Stimulated activated naive CD4-positive, alpha-beta T cell (primary cell): ENCODE results near the gene TMEM91.
"Not testable (repeated sequence)": the region's sequence is repeated elsewhere in the genome, so short reads cannot be mapped to it uniquely, and the experiment has no call there.

Experiments used
- DNase-seq, 6 experiments: peaks; one replicate each; lab custom pipeline; 2025; lab: John Stamatoyannopoulos, UW

The TMEM91 gene

DNA sequence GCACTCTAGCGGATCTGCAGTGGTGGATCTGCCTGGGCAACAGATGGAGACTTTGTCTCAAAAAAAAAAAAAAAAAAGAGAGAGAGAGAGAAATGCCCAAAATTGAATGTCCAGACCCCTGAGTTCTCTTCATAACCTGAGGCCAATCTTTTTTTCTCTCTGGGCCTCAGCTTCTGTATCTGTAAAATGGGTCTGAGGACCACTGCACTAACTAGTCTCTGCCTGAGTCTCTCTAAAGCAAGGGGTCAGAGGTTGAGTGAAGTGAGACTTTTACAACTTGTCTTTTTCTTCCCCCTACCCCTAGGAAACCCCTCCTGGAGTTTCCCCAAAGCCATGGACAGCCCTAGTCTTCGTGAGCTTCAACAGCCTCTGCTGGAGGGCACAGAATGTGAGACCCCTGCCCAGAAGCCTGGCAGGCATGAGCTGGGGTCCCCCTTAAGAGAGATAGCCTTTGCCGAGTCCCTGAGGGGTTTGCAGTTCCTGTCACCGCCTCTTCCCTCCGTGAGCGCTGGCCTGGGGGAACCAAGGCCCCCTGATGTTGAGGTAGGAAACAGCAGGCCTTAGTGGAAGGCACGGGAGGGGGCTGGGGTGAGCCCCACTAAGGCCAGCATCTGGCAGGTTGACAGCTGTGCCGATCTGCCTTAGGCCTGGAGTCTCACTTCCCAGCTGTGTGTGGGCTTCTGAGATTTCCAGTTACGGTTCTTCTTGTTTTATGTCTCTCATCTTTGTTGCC lies 1.8 kb downstream of the TMEM91 start:
- peak in 1 of 6 experiments; percentile 17 for DNase-seq

- not testable (repeated sequence) for DNase-seq
These were observed 5.2 kb downstream of the TMEM91 start for GRCh38 chr19:41381536-41381935.

GRCh38 chr19:41384351-41384750 lies 8.0 kb downstream of the TMEM91 start:
- no peak for DNase-seq

GRCh38 chr19:41386442-41386841 lies 10.1 kb downstream of the TMEM91 start:
- DNase-seq = no peak

DNA sequence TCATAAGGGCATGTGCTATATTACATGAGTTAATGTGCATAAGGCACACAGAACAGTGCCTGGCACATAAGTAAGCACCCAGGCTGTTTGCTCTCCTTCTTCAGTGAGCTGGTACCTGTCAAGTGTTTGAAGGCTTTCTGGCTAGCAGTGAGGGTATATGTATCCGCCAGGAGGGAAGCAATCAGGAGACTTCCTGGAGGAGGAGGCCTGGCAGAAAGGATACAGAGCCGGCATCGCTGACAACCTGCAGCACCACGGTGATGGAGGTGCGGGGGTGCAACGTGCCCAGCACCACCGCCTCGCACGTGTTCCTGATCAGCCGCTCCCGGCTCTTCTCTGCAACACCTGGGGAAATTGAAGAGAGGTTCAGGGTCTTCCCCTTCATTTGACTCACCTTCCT lies 15.3 kb downstream of the TMEM91 start:
- DNase-seq = no peak

GRCh38 chr19:41392775-41393174 lies 16.4 kb downstream of the TMEM91 start:
- DNase-seq = no peak

DNA sequence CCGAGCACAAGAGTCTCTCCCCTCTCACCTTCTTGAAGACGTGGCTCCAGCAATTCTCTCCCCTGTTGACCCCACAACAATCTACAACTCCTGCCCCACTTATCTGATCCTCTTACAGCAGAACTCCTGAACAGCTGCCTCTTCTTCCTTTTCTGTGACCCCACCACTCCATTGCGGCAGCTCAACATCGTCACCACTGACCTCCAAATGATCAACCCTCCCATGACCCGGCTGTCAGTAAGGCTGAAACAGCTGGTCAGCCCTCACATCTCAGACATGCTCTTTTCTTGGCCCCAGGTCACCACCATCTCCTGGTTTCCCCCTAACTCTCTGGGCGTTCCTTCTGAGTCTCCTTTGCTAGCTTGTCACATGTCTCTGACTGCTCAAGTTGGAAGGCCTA lies 19.0 kb downstream of the TMEM91 start:
- DNase-seq = no peak

DNA sequence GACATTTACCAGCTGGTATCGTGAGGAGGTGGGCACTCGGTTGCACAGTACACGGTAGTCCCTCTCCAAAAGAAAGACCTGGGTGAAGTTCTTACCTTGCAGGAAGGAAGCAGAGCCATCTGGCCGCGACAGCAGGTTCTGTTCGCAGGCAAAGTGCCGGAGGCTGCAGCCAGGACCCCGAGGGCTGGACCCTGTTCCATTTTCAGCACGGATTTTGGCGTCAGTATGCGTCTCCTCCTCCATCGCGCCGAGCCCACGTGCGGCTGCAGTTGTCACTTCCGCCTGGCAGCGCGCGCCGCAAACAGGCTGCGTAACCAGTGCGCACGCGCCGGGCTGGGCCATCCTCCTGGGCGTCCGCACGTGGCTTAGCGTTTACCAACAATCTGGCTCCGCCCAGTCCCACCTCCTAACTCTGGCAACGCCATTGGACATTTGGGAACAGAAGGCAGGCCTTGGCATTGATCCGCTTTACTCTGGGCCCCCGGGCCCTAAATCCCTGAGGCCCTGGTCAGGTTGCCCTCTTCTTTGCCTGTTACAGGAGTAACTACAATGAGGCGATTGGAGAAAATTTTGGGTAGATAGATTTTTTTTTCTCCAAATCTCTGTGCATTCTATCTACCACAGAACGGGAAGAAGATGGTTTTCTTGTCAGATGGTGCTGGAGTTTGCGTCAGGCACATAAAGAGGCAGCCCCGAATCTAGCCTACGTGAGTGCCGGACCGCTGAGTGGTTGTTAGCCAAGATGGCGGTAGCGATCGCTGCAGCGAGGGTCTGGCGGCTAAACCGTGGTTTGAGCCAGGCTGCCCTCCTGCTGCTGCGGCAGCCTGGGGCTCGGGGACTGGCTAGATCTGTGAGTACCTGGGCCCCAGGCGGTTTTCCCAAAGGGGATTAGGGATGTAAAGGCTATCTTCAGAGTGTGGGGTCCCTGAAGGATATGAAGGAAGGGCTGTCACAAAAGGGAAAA lies 21.0 kb downstream of the TMEM91 start, which contains the start of the genes BCKDHA and EXOSC5:
TSS of gene BCKDHA (plus strand) at position 733 of the 964 bp plus-strand sequence. CDS start at position 743, 10 bp downstream.
TSS of gene EXOSC5 (minus strand) at position 274 of the 964 bp plus-strand sequence. CDS start at position 243, 31 bp downstream.
- peak; percentile 92 to 99 (median 99) for DNase-seq

GRCh38 chr19:41398050-41398418 lies 21.7 kb downstream of the TMEM91 start:
- no peak for DNase-seq

GRCh38 chr19:41398598-41398997 lies 22.3 kb downstream of the TMEM91 start:
- DNase-seq = no peak

GRCh38 chr19:41399091-41399490 lies 22.8 kb downstream of the TMEM91 start:
- DNase-seq = no peak

- no peak for DNase-seq
These were observed 23.2 kb downstream of the TMEM91 start for GRCh38 chr19:41399525-41399924.

GRCh38 chr19:41401483-41401882 lies 25.1 kb downstream of the TMEM91 start:
- no peak for DNase-seq

GRCh38 chr19:41402010-41402409 lies 25.7 kb downstream of the TMEM91 start:
- no peak for DNase-seq

DNA sequence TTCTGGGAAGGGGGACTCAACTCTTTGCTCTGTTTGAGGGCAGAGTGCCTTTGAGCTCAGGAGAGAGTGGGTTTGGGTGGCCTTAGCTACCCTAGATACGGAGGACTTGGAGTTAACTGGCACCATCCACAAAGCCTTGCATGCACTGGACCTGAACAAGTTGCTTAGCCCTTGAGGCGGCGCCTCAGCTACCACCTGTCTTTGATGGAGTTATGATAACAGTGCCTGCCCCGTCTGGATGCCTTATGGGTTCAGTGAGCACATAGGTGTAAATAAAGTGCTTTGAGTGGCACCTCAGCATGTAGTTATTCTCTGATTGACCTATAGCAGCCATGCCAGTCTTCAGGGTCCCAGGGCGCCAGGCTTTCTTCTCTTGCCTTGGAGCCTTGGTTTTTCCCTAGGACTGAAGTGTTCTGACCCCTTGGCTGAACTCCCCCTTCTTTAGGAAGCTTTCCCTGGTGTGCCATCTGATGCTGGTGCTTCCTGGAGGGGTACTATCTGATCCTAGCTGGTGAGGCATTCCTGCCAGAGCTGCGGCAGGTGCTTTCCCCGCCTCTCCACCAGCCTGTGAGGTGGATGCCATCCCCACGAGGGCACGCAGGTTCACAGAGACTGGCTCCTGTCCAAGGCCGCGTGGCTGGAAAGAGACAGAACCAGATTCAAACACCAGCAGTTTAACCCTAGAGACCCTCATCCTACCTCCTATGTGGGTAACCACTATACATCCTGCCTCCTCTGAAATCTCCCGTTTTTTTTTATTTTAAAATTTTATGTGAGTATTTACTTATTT lies 27.0 kb downstream of the TMEM91 start:
- DNase-seq = no peak

DNA sequence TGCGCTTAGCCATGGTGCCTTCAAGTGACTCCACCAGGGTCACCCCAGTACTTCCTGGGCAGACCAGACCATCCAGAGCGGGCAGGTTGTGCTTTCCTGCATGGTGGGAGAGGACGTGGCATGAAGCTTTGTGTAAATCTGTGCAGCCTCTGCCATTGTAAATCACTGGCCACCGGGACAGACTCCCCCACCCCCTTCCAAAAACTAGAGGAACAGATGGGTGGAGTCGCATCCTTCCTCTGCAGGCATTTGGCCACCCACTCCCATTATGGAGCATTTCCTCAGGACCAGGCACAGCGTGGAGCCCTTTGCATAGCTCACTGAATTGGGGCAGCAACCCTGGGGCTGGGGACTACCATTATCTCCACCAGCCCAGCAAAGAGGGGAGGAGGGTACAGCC lies 29.4 kb downstream of the TMEM91 start:
- no peak for DNase-seq

- DNase-seq = no peak
These were observed 30.9 kb downstream of the TMEM91 start for GRCh38 chr19:41407271-41407670.

DNA sequence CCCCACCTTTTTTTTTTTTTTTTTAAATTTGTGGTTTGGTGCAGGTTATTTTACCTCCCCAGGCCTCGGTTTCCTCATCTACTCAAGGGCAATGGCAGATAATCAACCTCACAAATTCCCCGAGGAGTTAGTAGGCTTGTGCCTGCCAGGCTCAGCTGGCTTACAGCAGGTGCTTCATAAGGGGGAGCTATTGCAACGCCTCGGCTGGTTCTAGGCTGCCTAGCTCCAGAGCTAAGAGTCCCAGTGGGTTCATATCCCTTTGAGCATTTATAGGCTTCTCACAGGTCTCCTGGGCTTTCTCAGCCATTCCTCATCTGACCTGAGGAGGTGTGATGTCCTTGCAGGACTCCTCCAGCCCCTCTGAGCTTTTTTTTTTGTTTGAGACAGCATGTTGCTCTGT lies 31.9 kb downstream of the TMEM91 start:
- DNase-seq = no peak

- not testable (repeated sequence) for DNase-seq
These were observed 32.5 kb downstream of the TMEM91 start for GRCh38 chr19:41408846-41409245.

- no peak for DNase-seq
These were observed 33.0 kb downstream of the TMEM91 start for GRCh38 chr19:41409288-41409687.

DNA sequence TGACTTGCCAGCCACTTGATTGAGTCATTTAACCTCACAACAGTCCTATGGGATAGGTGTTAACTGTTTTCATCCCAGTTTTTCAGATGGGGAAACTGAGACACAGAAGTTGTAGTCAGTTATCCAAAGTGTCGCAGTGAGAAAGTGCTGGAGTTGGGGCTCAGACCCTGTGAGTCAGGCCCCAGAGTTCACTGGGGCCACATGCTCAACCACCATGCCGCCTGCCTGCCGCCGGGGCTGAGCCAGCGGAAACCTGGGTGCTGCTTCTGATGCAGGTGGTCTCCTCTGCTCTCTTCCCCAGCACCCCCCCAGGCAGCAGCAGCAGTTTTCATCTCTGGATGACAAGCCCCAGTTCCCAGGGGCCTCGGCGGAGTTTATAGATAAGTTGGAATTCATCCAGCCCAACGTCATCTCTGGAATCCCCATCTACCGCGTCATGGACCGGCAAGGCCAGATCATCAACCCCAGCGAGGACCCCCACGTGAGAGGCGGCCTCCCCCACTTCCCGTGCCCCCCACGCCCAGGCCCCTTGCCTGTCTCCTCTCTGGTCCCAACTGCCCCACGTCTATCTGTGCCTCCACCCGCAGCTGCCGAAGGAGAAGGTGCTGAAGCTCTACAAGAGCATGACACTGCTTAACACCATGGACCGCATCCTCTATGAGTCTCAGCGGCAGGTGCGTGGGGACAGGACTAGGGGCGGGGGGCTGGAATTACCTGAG lies 34.2 kb downstream of the TMEM91 start:
- DNase-seq = no peak
